Left renal cortex interstitium (tissue), 4 donors: Measurements from ENCODE around the gene CENPO. TPM values are rescaled to one million over a fixed set of nuclear protein-coding genes. Genes with fewer than 3 reads are reported as not detected.

Experiments
- DNase-seq, 4 donors: peaks; one replicate each; pipeline ENCODE4 v3.0.0-alpha.2; 2013; ENCODE audit warnings: low read depth in 4 of 4, low spot score in 2 of 4, missing footprints in 1 of 4
- polyA plus RNA-seq, 4 donors: library from polyadenylated mRNA; unstranded; fragments of 120-200 nt; gene quantifications; one replicate each; pipeline ENCODE4 v1.2.1, GENCODE V29; 2013; ENCODE audit not compliant: insufficient read length in 4 of 4

Gene CENPO
- polyA plus RNA-seq, 4 donors = 16.9 to 20.4 (median 18.8) TPM

DNA sequence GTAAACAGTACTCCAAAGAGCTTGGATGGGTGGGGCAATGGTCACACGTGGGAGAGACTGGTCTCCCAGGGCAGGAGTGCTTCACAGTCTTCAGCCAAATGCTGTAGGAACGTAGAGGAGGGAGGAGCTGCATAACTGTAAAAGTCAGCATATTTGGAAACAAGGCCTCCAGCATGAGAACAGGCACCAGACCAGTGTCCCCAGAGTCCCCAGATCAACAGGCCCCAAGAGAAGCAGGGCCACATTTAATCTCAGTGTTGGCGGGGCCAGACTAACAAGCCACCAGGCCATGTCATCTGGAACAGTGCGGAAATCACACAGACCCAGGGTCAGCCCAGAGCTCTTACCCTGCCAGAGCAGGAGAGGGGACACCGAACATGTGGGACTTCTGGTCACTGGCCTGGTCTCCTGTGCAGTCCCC lies 63.6 kb downstream of the CENPO start:
- no peak for DNase-seq

GRCh38 chr2:24857746-24858145 lies 64.5 kb downstream of the CENPO start:
- DNase-seq = no peak

GRCh38 chr2:24858996-24859395 lies 65.8 kb downstream of the CENPO start:
- no peak for DNase-seq

DNA sequence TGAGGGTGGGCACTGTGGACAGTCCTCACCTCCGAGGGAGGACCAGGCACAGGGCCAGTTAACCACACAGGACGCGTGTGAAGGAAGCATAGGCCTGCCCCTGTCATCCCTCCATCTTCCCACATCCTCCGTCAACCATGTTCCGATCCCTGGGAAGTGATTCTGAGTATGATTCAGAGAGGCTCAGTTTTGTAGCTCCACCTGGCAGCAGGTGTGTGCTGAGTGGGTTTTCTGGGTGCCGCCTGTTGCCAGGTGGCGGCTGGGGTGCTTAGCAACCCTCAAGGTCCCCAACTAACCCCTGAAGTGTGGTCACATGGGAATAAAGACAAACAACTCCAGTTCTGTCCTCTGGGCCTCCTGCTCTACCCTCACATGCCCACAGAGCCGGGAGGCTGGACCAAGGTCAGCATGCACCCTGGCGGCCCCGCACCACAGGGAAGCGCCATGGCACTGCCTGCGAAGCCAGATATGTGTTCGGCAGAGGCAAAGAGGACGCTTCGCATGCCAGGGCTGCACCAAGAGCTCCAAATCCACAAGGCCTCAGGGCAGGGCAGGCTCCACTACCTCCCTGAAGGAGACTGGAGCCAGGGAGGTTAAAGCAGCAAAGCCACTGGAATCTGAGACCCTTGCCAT lies 66.9 kb downstream of the CENPO start:
- DNase-seq = no peak

DNA sequence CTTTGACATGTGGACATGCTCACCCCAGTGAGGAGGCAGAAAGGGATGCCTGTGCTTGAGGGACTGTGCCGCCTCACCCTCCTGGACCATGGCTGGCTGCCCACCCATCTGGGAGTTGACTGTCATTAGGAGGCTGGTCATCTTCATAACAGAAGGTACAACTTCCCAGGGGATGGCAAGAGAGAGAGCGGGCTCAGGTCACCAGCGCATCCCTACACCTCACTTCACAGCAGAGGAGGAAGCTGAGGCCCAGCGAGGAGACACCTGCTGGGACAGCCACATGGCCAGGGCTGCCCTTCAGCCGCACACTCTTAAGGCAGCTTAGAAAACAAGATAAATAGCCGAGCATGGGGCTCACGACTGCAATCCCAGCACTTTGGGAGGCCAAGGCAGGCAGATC lies 67.4 kb downstream of the CENPO start:
- no peak for DNase-seq

DNA sequence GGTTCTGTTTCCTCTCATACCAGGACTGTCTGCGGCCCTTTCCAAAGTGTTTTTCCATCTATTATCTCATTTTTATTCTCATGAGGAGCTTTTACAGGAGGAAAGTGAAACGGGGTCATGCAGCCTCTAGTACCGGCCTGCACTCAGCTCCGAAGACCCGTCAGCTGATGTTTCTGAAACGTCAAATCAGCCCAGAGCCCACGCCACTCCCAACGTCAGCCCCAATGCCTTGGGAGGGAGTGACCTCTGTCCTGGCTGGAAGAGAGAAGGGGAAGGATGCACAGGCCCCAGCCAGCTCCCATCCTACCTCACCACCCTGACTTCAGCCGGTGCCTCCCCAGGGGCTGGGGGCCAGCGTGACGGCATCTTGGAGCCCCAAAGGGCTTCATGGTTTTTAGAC lies 68.3 kb downstream of the CENPO start:
- DNase-seq = no peak

DNA sequence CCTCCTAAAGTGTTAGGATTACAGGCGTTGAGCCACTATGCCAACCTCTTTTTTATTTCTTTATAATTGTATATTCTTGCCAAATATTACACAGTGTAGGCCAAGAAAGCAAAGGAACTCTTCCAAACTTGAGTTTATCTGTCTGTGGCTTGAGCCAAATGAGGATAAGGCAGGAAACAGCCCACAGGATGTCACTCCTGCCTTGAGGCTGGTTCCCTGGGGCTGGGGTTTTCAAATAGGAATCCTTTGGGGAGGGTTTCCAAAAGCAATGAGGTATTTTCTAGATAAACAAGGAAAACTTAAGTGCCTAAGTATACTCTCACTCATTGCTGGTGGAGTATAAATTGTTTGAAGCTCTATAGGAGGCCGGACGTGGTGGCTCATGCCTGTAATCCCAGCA lies 70.4 kb downstream of the CENPO start:
- no peak for DNase-seq

DNA sequence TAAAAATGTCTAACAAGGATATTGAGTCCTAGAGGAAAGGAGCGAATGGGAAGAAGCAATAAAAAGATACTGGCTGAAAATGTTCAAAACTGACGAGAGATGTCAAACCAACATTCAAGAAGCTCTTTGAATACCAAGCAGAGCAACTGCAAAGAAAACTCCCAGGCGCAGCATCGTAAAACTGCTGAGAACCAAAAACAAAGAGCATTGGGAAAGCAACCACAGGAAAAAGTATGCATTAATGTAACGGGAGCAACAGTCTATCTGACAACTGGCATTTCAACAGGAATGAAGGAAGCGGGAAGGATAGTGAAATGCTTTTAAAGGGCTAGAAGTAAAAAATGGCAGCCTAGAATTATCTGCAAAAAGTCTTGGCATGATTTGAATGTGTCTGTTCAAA lies 73.7 kb downstream of the CENPO start:
- DNase-seq = no peak

DNA sequence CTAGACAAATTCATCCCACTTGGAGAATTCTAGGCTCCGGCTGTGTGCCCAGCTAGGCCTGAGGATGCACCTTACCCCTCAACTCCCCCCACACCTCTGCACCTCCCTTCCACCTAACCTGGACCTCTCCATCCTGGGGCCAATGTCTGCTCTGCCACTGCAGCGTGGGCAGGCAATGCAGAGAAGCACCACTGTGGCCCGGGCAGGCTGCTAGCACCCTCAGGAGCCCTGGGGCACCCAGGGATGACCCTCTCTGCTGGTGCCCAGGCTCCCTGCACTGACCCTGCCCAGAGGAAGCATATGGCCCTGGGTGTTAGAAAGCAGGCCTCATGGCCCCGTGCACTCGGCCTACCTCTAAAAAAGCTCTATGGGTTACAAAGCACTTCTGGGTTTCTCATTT lies 77.2 kb downstream of the CENPO start:
- DNase-seq = no peak

- DNase-seq = no peak
Observed at GRCh38 chr2:24870891-24871705, 77.9 kb downstream of the CENPO start.

GRCh38 chr2:24871852-24872333 lies 78.7 kb downstream of the CENPO start:
- no peak for DNase-seq

Other genes with a start within 250 kb of the CENPO start
- 10 to 100 TPM; 31.1 to 48.4 (median 39.6) TPM for gene PTRHD1, start within 50 bp of the CENPO start, polyA plus RNA-seq
- 10 to 100 TPM; 20.6 to 30.3 (median 23.7) TPM for gene ADCY3, start 126.8 kb downstream of the CENPO start, polyA plus RNA-seq
- gene DNAJC27, start 178.5 kb downstream of the CENPO start, polyA plus RNA-seq = 10 to 100 TPM in 1 of 4 donors, 1 to 10 TPM in 3; 7.4 to 12.1 (median 9.5) TPM
- gene EFR3B, start 248.7 kb downstream of the CENPO start, polyA plus RNA-seq = 1 to 10 TPM; 4.8 to 8.8 (median 7.0) TPM